ENCODE measurements around the gene DYNC2LI1. TPM values are rescaled to one million over a fixed set of nuclear protein-coding genes. Genes with fewer than 3 reads are reported as not detected.

DYNC2LI1 gene
- total RNA-seq, 1 experiment from 2014 or later = 17.7 TPM

DNA sequence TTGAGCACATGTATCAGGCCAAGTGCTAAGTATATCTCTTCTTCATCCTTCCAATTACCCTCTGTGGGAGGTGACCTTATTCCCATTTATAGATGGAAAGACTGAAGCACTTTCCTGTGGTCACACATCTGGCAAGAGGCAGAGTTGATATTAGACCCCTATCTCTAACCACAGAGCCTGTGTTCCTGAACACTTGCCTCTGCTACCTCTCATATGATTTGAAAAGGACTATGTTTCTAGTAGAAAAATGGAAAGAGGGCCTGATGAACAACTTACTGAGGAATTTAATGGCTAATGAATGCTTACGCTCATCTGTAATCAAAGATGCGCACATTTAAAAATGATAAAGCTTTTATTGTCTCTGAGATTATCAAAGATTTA lies 46.2 kb upstream of the DYNC2LI1 start:
- DNase-seq = no peak
- ChIA-PET CTCF (no interaction called here), POLR2A (ENCODE audit: unreplicated experiment) (no interaction called here)
- no peaks in the 10 kb centered on the region for H3K79me2 ChIP-seq (ENCODE audit: low read length)
- no peaks in the 10 kb centered on the region for H3K9me2 ChIP-seq (replicated peaks; ENCODE audit: low read length)
- H3K27me3 ChIP-seq (ENCODE audit: low read length) = no peaks in the 10 kb centered on the region
- no peak overlapping the region for H3K4me3 ChIP-seq (ENCODE audit: low read length)
- no TSS peak for BruUV-seq (replicated peaks)
- no peaks in the 10 kb centered on the region for H4K20me1 ChIP-seq (ENCODE audit: low read length)
- H3K9ac ChIP-seq (ENCODE audit: low read length) = no peak overlapping the region
- no peak overlapping the region for H3K27ac ChIP-seq (ENCODE audit: low read length)
- no peak for ATAC-seq
- H3K4me1 ChIP-seq (ENCODE audit: insufficient read depth, low read length) = 0 out of 2 replicates have a peak, but pooled peaks cover 4% of the 10 kb centered on the region
- intact Hi-C loops (cut with micrococcal nuclease) = no loop called here
- H3K4me2 ChIP-seq (ENCODE audit: low read length) = no peak overlapping the region
- no peak overlapping the region for H2AFZ ChIP-seq (ENCODE audit: low read length)
- H3K9me3 ChIP-seq (ENCODE audit: low read length) = no peaks in the 10 kb centered on the region
- TF ChIP-seq EZH2phosphoT487 (IDR thresholded peaks at IDR 0.05; ENCODE audit: borderline replicate concordance, low read length) (no peak), EZH2 (IDR thresholded peaks at IDR 0.05; ENCODE audit: low read length, unreplicated experiment) (no peak)
- TF ChIP-seq, protein P1, sequence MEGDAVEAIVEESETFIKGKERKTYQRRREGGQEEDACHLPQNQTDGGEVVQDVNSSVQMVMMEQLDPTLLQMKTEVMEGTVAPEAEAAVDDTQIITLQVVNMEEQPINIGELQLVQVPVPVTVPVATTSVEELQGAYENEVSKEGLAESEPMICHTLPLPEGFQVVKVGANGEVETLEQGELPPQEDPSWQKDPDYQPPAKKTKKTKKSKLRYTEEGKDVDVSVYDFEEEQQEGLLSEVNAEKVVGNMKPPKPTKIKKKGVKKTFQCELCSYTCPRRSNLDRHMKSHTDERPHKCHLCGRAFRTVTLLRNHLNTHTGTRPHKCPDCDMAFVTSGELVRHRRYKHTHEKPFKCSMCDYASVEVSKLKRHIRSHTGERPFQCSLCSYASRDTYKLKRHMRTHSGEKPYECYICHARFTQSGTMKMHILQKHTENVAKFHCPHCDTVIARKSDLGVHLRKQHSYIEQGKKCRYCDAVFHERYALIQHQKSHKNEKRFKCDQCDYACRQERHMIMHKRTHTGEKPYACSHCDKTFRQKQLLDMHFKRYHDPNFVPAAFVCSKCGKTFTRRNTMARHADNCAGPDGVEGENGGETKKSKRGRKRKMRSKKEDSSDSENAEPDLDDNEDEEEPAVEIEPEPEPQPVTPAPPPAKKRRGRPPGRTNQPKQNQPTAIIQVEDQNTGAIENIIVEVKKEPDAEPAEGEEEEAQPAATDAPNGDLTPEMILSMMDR (conservative IDR thresholded peaks at IDR 0.05; ENCODE audit: low read depth, low read length) = no peak
- no peaks in the 10 kb centered on the region for H3F3A ChIP-seq (ENCODE audit: low read length, unreplicated experiment)
- no peaks in the 10 kb centered on the region for H3K36me3 ChIP-seq (ENCODE audit: low read depth, low read length)

DNA sequence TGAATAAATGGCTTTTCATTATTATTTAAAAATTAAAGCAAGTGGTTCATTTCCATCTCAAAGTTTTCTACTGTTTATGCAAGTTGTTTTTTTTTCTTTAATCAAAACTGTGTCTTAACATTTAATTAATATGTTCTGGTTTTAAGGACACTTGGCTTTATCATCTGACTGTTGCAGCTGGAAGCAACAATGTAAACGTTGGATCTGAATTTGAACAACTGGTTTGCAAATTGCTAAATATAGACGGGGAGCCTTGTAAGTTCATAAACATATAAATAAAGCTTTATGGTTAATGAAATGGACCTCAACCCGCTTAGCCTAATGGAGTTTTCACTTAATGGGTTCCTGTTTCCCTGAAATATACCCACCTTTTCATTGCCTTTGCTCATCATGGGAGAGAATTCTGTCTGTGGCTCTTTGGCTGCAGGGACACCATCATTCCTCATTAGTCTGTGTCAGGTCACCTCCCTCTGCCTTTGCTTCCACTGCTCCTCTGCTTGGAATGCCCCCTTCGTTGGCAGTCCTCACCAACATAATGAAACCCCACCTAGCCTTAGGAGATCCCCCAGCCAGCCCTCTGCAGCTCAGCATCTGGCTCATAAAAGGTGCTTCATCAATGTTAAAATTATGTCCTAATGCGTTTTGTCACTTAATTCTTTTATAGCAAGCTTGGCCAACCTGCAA lies 44.2 kb upstream of the DYNC2LI1 start:
- ChIA-PET CTCF (interaction anchor here (0.7 kb wide), 1 partner anchor 148 kb away, joined by 3 read pairs; no protein-coding TSS in a partner anchor), POLR2A (ENCODE audit: unreplicated experiment) (no interaction called here)
- TF ChIP-seq, protein P1 (conservative IDR thresholded peaks at IDR 0.05; ENCODE audit: low read depth, low read length) = no peak
- TF ChIP-seq EZH2 (IDR thresholded peaks at IDR 0.05; ENCODE audit: low read length, unreplicated experiment) (no peak), EZH2phosphoT487 (IDR thresholded peaks at IDR 0.05; ENCODE audit: borderline replicate concordance, low read length) (no peak)

DNA sequence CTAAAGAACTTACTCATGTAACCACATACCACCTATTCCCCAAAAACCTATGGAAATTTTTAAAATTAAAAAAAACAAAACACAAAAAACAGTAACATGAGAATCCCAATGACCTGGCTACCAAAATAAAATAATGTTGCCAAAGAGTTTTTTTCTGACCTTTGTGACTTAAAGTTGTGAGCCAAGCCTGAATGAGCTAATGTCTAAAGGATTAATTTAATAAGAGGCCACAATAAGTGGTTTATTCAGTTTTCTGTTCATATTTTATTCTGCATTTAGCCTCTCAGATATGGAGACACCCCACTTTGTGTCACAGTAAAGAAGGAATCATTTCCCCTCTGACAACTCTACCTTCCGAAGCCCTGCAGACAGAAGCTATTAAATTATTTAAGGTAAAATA lies 42.6 kb upstream of the DYNC2LI1 start:
- no peak overlapping the region for H2AFZ ChIP-seq (ENCODE audit: low read length)
- H3F3A ChIP-seq (ENCODE audit: low read length, unreplicated experiment) = no peaks in the 10 kb centered on the region
- ChIA-PET CTCF (no interaction called here), POLR2A (ENCODE audit: unreplicated experiment) (no interaction called here)
- H3K27me3 ChIP-seq (ENCODE audit: low read length) = no peaks in the 10 kb centered on the region
- no peak overlapping the region for H3K9ac ChIP-seq (ENCODE audit: low read length)
- H4K20me1 ChIP-seq (ENCODE audit: low read length) = no peaks in the 10 kb centered on the region
- no peak for TF ChIP-seq EZH2 (IDR thresholded peaks at IDR 0.05; ENCODE audit: low read length, unreplicated experiment)
- TF ChIP-seq, protein P1 (conservative IDR thresholded peaks at IDR 0.05; ENCODE audit: low read depth, low read length) = no peak
- no peak for TF ChIP-seq EZH2phosphoT487 (IDR thresholded peaks at IDR 0.05; ENCODE audit: borderline replicate concordance, low read length)
- no peak overlapping the region for H3K27ac ChIP-seq (ENCODE audit: low read length)
- no peak overlapping the region for H3K4me3 ChIP-seq (ENCODE audit: low read length)
- H3K4me1 ChIP-seq (ENCODE audit: insufficient read depth, low read length) = 0 out of 2 replicates have a peak, but pooled peaks cover 4% of the 10 kb centered on the region
- intact Hi-C loops (cut with micrococcal nuclease) = no loop called here
- H3K36me3 ChIP-seq (ENCODE audit: low read depth, low read length) = no peaks in the 10 kb centered on the region
- ATAC-seq = no peak
- H3K4me2 ChIP-seq (ENCODE audit: low read length) = no peak overlapping the region
- H3K9me2 ChIP-seq (replicated peaks; ENCODE audit: low read length) = no peaks in the 10 kb centered on the region
- no peaks in the 10 kb centered on the region for H3K79me2 ChIP-seq (ENCODE audit: low read length)
- H3K9me3 ChIP-seq (ENCODE audit: low read length) = no peaks in the 10 kb centered on the region
- DNase-seq = no peak
- BruUV-seq (replicated peaks) = no TSS peak

More for the DNA sequence above, 44.2 kb upstream of the DYNC2LI1 start:
- Histone ChIP-seq H3K4me1 (ENCODE audit: insufficient read depth, low read length) (0 out of 2 replicates have a peak, but pooled peaks cover 4% of the 10 kb centered on the region), H2AFZ (ENCODE audit: low read length) (no peak overlapping the region), H3K27ac (ENCODE audit: low read length) (no peak overlapping the region), H3K27me3 (ENCODE audit: low read length) (no peaks in the 10 kb centered on the region), H3K9me3 (ENCODE audit: low read length) (no peaks in the 10 kb centered on the region), H3K9ac (ENCODE audit: low read length) (no peak overlapping the region), H3K9me2 (replicated peaks; ENCODE audit: low read length) (no peaks in the 10 kb centered on the region), H3K79me2 (ENCODE audit: low read length) (no peaks in the 10 kb centered on the region), H3K36me3 (ENCODE audit: low read depth, low read length) (no peaks in the 10 kb centered on the region), H3F3A (ENCODE audit: low read length, unreplicated experiment) (no peaks in the 10 kb centered on the region), H3K4me2 (ENCODE audit: low read length) (no peak overlapping the region), H3K4me3 (ENCODE audit: low read length) (no peak overlapping the region), H4K20me1 (ENCODE audit: low read length) (no peaks in the 10 kb centered on the region)
- no TSS peak for BruUV-seq (replicated peaks)
- no peak for DNase-seq
- intact Hi-C loops (cut with micrococcal nuclease) = no loop called here
- ATAC-seq = no peak

Data from PC-3 (cell line).